ENCODE data around the gene IFITM2.
"Not testable (repeated sequence)": the region's sequence is repeated elsewhere in the genome, so short reads cannot be mapped to it uniquely, and the experiment has no call there.

The IFITM2 gene

DNA sequence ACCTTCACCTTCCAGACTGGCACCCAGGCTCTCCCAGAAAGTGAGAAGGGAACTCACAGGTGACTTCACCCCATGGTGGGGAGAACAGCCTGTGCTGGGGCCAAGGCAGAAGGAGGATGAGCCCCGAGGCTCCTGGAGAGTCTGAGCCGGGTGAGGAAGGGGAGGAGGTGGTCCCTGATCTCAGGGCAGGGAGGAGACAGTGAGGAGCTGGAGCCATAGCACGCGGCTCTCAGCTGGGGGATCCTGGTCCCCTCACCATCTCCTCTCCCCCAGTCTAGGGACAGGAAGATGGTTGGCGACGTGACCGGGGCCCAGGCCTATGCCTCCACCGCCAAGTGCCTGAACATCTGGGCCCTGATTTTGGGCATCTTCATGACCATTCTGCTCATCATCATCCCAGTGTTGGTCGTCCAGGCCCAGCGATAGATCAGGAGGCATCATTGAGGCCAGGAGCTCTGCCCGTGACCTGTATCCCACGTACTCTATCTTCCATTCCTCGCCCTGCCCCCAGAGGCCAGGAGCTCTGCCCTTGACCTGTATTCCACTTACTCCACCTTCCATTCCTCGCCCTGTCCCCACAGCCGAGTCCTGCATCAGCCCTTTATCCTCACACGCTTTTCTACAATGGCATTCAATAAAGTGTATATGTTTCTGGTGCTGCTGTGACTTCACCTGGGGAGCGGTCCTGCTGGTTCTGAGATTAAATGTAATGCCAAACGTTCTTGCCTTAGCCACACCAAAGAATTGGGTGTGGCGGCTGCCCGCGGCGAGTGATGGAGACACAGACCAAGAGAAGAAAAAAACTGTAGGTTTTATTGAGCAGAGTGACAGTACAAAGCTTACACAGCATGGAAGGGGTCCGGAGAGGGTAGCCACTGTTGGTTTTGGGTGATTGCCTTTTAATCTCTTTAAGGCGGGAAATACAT, 1.4 kb downstream of the IFITM2 start:
- H4K91ac ChIP-seq (ENCODE audit: low read depth, low read length); H3K4ac ChIP-seq (ENCODE audit: low read depth, low read length); H3K4me3 ChIP-seq (ENCODE audit: low read depth, low read length); H2BK12ac ChIP-seq (ENCODE audit: low read length); H2BK120ac ChIP-seq (ENCODE audit: insufficient read depth, low read length, poor library complexity); H3K14ac ChIP-seq (ENCODE audit: low read length); H4K12ac ChIP-seq (ENCODE audit: low read depth, low read length); H2AFZ ChIP-seq (ENCODE audit: insufficient read depth, low read length, poor library complexity); H3K23ac ChIP-seq (ENCODE audit: low read length); H3K27ac ChIP-seq (ENCODE audit: low read depth, low read length); H3K27me3 ChIP-seq (ENCODE audit: insufficient read depth, low read length); H3K4me2 ChIP-seq (ENCODE audit: low read length); H3K79me2 ChIP-seq (ENCODE audit: control insufficient read depth, insufficient read depth, low read length, poor library complexity); H3K9ac ChIP-seq (ENCODE audit: low read length); H2BK5ac ChIP-seq (ENCODE audit: low read depth, low read length, poor library complexity); H2AK5ac ChIP-seq (ENCODE audit: low read length); H3K36me3 ChIP-seq (ENCODE audit: control insufficient read depth in 1 of 2, insufficient read depth in 2 of 2, low read length in 2 of 2); H3K18ac ChIP-seq (ENCODE audit: low read length); H4K8ac ChIP-seq (ENCODE audit: low read depth, low read length); H3K9me3 ChIP-seq (ENCODE audit: insufficient read depth, low read depth, low read length): not testable (repeated sequence)
- Histone ChIP-seq H3K79me1 (ENCODE audit: low read length) (peaks cover 12% of the 10 kb centered on the region), H3K4me1 (ENCODE audit: control insufficient read depth in 1 of 2, insufficient read depth in 2 of 2, low read length in 2 of 2) (peaks cover 18 to 24% of the 10 kb centered on the region in 2 experiments)
- peak; percentile 90 to 94 for DNase-seq
- no CpG with 5 or more reads among the region's 24 CpGs for WGBS (ENCODE audit: extremely low coverage, insufficient coverage, insufficient read length)

DNA sequence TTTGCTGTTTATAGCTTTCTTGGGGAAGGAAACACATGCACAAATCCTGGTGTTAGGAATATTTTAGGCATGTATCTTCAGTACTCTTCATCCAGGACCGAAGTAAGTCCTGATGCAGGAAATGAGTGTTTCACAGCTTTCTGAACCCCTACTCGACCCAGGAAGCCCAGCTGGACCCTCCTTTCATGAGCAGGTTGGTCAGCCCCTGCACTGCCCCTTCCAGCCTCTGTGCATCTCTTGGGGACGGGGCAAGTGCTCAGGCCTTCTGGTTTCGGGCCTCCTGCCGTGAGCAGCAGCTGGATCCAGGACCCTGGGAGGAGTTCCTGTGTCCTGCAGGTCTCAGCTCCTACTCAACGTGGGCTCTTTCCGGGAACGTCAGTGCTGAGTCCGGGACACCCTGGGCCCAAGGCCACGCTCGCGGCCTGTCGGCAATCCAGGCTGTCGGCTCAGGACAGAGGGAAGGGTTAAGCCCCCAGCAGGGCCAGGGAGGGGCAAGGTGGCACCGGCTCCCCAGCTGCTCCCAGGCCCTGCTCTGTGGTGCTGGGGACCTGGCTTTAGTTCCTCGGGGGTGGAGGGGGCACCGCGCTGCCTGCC, 2.5 kb downstream of the IFITM2 start:
- H2BK120ac ChIP-seq (ENCODE audit: insufficient read depth, low read length, poor library complexity); H2AK5ac ChIP-seq (ENCODE audit: low read length); H3K79me2 ChIP-seq (ENCODE audit: control insufficient read depth, insufficient read depth, low read length, poor library complexity); H4K91ac ChIP-seq (ENCODE audit: low read depth, low read length); H3K23ac ChIP-seq (ENCODE audit: low read length); H3K18ac ChIP-seq (ENCODE audit: low read length); H3K4ac ChIP-seq (ENCODE audit: low read depth, low read length); H4K8ac ChIP-seq (ENCODE audit: low read depth, low read length); H2BK5ac ChIP-seq (ENCODE audit: low read depth, low read length, poor library complexity); DNase-seq; H3K27me3 ChIP-seq (ENCODE audit: insufficient read depth, low read length); H3K4me3 ChIP-seq (ENCODE audit: low read depth, low read length); H2BK12ac ChIP-seq (ENCODE audit: low read length); H3K14ac ChIP-seq (ENCODE audit: low read length); H4K12ac ChIP-seq (ENCODE audit: low read depth, low read length); H3K9ac ChIP-seq (ENCODE audit: low read length); H3K27ac ChIP-seq (ENCODE audit: low read depth, low read length); H3K9me3 ChIP-seq (ENCODE audit: insufficient read depth, low read depth, low read length); H2AFZ ChIP-seq (ENCODE audit: insufficient read depth, low read length, poor library complexity); H3K36me3 ChIP-seq (ENCODE audit: control insufficient read depth in 1 of 2, insufficient read depth in 2 of 2, low read length in 2 of 2): not testable (repeated sequence)
- peak overlapping the region; percentile 0 for H3K4me2 ChIP-seq (ENCODE audit: low read length)
- WGBS (ENCODE audit: extremely low coverage, insufficient coverage, insufficient read length): no CpG with 5 or more reads among the region's 18 CpGs
- peaks cover 20 to 26% of the 10 kb centered on the region in 2 experiments for H3K4me1 ChIP-seq (ENCODE audit: control insufficient read depth in 1 of 2, insufficient read depth in 2 of 2, low read length in 2 of 2)
- H3K79me1 ChIP-seq (ENCODE audit: low read length): peaks cover 13% of the 10 kb centered on the region

DNA sequence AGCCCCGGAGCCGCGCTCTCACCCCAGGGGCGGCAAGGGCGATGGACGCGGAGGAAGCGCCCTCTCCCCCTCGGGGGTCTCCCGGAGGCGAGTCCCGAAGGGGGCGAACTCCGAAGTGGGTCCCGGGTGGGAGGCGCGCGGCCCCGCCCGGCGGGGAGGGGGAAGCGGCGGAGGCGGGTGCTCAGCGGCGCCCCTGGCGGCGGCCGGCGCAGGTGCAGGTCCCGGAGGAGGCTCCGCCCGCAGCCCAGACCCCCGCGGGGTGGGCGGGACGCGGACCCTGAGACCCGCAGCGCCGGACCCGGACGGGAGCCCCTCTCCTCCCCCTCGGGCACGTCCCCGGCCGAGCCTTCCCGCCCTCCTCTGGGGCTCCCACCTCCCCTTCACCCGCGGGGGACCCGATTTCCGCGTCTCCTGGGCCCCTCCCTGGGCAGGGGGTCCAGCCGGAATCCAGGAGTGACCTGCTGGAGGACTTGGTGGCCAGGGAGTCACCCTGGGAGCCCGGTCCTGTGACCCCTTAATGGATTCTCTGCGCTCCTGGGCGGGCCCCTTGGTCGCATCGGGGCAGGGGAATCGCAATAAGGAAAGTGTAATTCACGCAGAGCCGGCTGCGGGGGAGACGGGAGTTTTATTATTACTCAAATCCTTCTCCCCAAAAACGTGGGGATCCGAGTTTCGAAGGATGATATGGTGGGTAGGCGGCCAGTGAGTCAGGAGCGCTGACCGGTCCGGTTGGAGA, 3.6 kb downstream of the IFITM2 start:
- not testable (repeated sequence) for H3K23ac ChIP-seq (ENCODE audit: low read length); H4K8ac ChIP-seq (ENCODE audit: low read depth, low read length); H3K14ac ChIP-seq (ENCODE audit: low read length); H3K9ac ChIP-seq (ENCODE audit: low read length); H4K91ac ChIP-seq (ENCODE audit: low read depth, low read length); H3K79me2 ChIP-seq (ENCODE audit: control insufficient read depth, insufficient read depth, low read length, poor library complexity); H3K4me3 ChIP-seq (ENCODE audit: low read depth, low read length); H4K12ac ChIP-seq (ENCODE audit: low read depth, low read length); DNase-seq; H3K4ac ChIP-seq (ENCODE audit: low read depth, low read length); H3K27ac ChIP-seq (ENCODE audit: low read depth, low read length); H3K9me3 ChIP-seq (ENCODE audit: insufficient read depth, low read depth, low read length); H3K27me3 ChIP-seq (ENCODE audit: insufficient read depth, low read length); H2BK12ac ChIP-seq (ENCODE audit: low read length); H3K36me3 ChIP-seq (ENCODE audit: control insufficient read depth in 1 of 2, insufficient read depth in 2 of 2, low read length in 2 of 2); H3K4me2 ChIP-seq (ENCODE audit: low read length); H2AFZ ChIP-seq (ENCODE audit: insufficient read depth, low read length, poor library complexity); H2AK5ac ChIP-seq (ENCODE audit: low read length); H2BK5ac ChIP-seq (ENCODE audit: low read depth, low read length, poor library complexity); H3K18ac ChIP-seq (ENCODE audit: low read length); H2BK120ac ChIP-seq (ENCODE audit: insufficient read depth, low read length, poor library complexity)
- Histone ChIP-seq H3K79me1 (ENCODE audit: low read length) (peaks cover 13% of the 10 kb centered on the region), H3K4me1 (ENCODE audit: control insufficient read depth in 1 of 2, insufficient read depth in 2 of 2, low read length in 2 of 2) (peaks cover 20 to 26% of the 10 kb centered on the region in 2 experiments)
- WGBS (ENCODE audit: extremely low coverage, insufficient coverage, insufficient read length): no CpG with 5 or more reads among the region's 71 CpGs

DNA sequence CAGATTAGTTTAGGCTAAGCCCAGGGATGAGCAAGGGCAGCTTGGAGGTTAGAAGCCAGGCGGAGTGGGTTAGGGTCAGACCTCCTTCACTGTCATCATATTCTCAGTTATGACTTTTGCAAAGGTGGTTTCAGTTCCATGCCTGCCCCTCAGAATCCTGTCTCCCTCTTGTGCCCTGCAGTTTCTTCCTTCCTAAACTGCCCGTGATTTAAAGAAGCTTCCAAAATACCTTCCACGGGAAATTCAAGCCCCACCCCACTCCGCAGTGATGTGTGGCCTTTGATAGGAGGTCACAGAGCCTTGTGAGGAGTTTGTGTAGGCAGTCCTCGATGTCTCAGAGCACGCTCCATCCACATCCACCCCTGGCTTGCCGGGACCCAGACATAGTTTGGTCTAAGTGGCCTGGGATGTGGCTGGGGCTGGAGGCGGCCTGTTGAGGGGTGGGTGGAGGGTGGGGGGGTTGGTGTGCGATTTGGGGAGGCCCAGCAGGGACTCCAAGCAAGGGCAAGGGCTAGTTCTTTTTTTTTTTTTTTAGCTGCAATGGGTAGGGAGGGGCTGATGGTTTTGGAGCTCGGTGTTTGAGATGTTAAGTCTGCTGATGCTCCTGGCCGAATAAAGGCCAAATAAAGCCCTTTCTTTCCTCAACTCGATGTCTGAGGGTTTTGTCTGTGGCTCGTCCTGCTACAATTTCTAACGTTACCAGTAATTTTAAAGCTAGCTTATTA, 4.6 kb downstream of the IFITM2 start:
- no peak overlapping the region for H4K8ac ChIP-seq (ENCODE audit: low read depth, low read length)
- H3K27ac ChIP-seq (ENCODE audit: low read depth, low read length): no peak overlapping the region
- H2BK120ac ChIP-seq (ENCODE audit: insufficient read depth, low read length, poor library complexity): no peak overlapping the region
- H3K14ac ChIP-seq (ENCODE audit: low read length): no peak overlapping the region
- H3K4me2 ChIP-seq (ENCODE audit: low read length): no peak overlapping the region
- no peak overlapping the region for H3K18ac ChIP-seq (ENCODE audit: low read length)
- H3K79me2 ChIP-seq (ENCODE audit: control insufficient read depth, insufficient read depth, low read length, poor library complexity): peaks cover 2% of the 10 kb centered on the region
- WGBS (ENCODE audit: extremely low coverage, insufficient coverage, insufficient read length): no CpG with 5 or more reads among the region's 14 CpGs
- H2AFZ ChIP-seq (ENCODE audit: insufficient read depth, low read length, poor library complexity): no peak overlapping the region
- H3K36me3 ChIP-seq (ENCODE audit: control insufficient read depth in 1 of 2, insufficient read depth in 2 of 2, low read length in 2 of 2): no peaks in the 10 kb centered on the region
- H3K4ac ChIP-seq (ENCODE audit: low read depth, low read length): no peak overlapping the region
- H2BK12ac ChIP-seq (ENCODE audit: low read length): no peak overlapping the region
- H3K9ac ChIP-seq (ENCODE audit: low read length): no peak overlapping the region
- H3K27me3 ChIP-seq (ENCODE audit: insufficient read depth, low read length): peaks cover 4% of the 10 kb centered on the region
- no peak overlapping the region for H3K4me3 ChIP-seq (ENCODE audit: low read depth, low read length)
- no peak overlapping the region for H2BK5ac ChIP-seq (ENCODE audit: low read depth, low read length, poor library complexity)
- no peak overlapping the region for H4K91ac ChIP-seq (ENCODE audit: low read depth, low read length)
- no peak overlapping the region for H2AK5ac ChIP-seq (ENCODE audit: low read length)
- DNase-seq: no peak
- H4K12ac ChIP-seq (ENCODE audit: low read depth, low read length): no peak overlapping the region
- H3K9me3 ChIP-seq (ENCODE audit: insufficient read depth, low read depth, low read length): peaks cover 1% of the 10 kb centered on the region
- H3K79me1 ChIP-seq (ENCODE audit: low read length): peaks cover 9% of the 10 kb centered on the region
- peaks cover 14 to 19% of the 10 kb centered on the region in 2 experiments for H3K4me1 ChIP-seq (ENCODE audit: control insufficient read depth in 1 of 2, insufficient read depth in 2 of 2, low read length in 2 of 2)
- no peak overlapping the region for H3K23ac ChIP-seq (ENCODE audit: low read length)

Measured in trophoblast cell (in vitro differentiated cells and primary cell).